Adrenal gland (tissue), 12 donors: ENCODE measurements around the gene DCC. TPM values are rescaled to one million over a fixed set of nuclear protein-coding genes. Genes with fewer than 3 reads are reported as not detected.

ENCODE experiments used
- DNase-seq, 7 donors: peaks; one replicate each; pipeline ENCODE4 v3.0.0-alpha.2; 2019 to 2020
- H3K27ac ChIP-seq, 5 donors: fragments of 200-600 bp; sonication (generic) in 4 of 5; 1 replicate in 3 of 5; 2 replicates in 2 of 5; pipeline versions ENCODE4 v1.5.1 to v1.8.0; 2016 to 2020; ENCODE audit warnings: mild to moderate bottlenecking in 1 of 5
- H3K27me3 ChIP-seq: fragments of 200-600 bp; 2 replicates; pipeline ENCODE4 v1.8.0; 2021
- H3K36me3 ChIP-seq, 2 donors: fragments of 200-600 bp; replicated peaks in 1 of 2; 1 replicate in 1 of 2; 2 replicates in 1 of 2; pipeline versions ENCODE4 v1.5.1 to v1.8.0; 2018 to 2022
- H3K4me1 ChIP-seq, 2 donors: fragments of 200-600 bp; replicated peaks in 1 of 2; 1 replicate in 1 of 2; 2 replicates in 1 of 2; pipeline versions ENCODE4 v1.5.1 to v1.8.0; 2018 to 2021
- H3K4me3 ChIP-seq, 4 donors: fragments of 200-600 bp; sonication (generic) in 3 of 4; one replicate each; pipeline ENCODE4 v1.5.1; 2016 to 2018
- H3K9me3 ChIP-seq, 3 donors: fragments of 200-600 bp; sonication (generic) in 1 of 3; replicated peaks in 1 of 3; 1 replicate in 2 of 3; 2 replicates in 1 of 3; pipeline versions ENCODE4 v1.5.1 to v1.8.0; 2016 to 2021
- CTCF ChIP-seq, 6 experiments: fragments of 450-650 bp in 4 of 6; fragments of 200-600 bp in 2 of 6; sonication (generic) in 1 of 6; IDR thresholded peaks; 1 replicate in 5 of 6; 2 replicates in 1 of 6; pipeline versions ENCODE4 v1.5.1 to v1.8.0; 2016 to 2021; ENCODE audit warnings: antibody characterized with exemption in 6 of 6, mild to moderate bottlenecking in 2 of 6, moderate library complexity in 1 of 6
- POLR2A ChIP-seq, 2 donors: fragments of 450-650 bp; IDR thresholded peaks; one replicate each; pipeline ENCODE4 v1.6.1; 2017; ENCODE audit warnings: antibody characterized with exemption in 2 of 2, mild to moderate bottlenecking in 2 of 2, moderate library complexity in 1 of 2
- WGBS, 4 donors: extraction: QIAGEN DNeasy Blood & Tissue Kit in 2 of 4; methylation state at CpG; one replicate each; pipeline versions ENCODE4 v1.1.5 to v1.1.7; 2013 to 2017; 5-methylcytosine and 5-hydroxymethylcytosine counted together
- intact Hi-C, 2 donors: fragments of 100-400 bp; cut with DNase I; formaldehyde crosslinking; loops; one replicate each; pipeline versions ENCODE4 v1.14.1 to v1.15.0; 2022 to 2023
- polyA plus RNA-seq, 3 donors: library from polyadenylated mRNA; stranded (reverse); fragments of 200-250 nt in 2 of 3; fragments of 350-450 nt in 1 of 3; fragmentation: Illumina TruSeq in 1 of 3; extraction: RNeasy Lipid Tissue Mini Kit (QIAGEN cat#74804) in 1 of 3; gene quantifications; one replicate each; pipeline ENCODE4 v1.2.3, GENCODE V29; 2013 to 2014
- total RNA-seq, 9 donors: library from RNA; depleted of rRNA in 4 of 9; stranded (reverse); fragments of >200 nt in 4 of 9; fragments of 120-200 nt in 1 of 9; fragmentation: NEBNext Ultra II Directional in 1 of 9; extraction: Animal tissue kit (Norgen Biotek cat#: 25700) in 1 of 9; gene quantifications; one replicate each; pipeline versions ENCODE4 v1.1.0 to v1.2.4, GENCODE V29; 2013 to 2023
- donor health status: healthy with polysubstance abuse.
- donor health status: Bipolar disorder and iron deficiency.
- donor health status: DM: yes; HTN: yes; CAD: no.
- donor health status: DM: no; HTN: no; CAD: no.
- donor health status: DM: no; HTN: no; CAD: no.
- donor health status: DM: yes; HTN: yes; CAD: no.

Gene DCC
- total and polyA plus RNA-seq, 12 donors: 0.33 to 3.5 (median 1.1) TPM; not detected in 1

- H3K27ac ChIP-seq: no peak overlapping the region
- DNase-seq: no peak
- TF ChIP-seq POLR2A (IDR thresholded peaks at IDR 0.05): no peak
- no peak for TF ChIP-seq CTCF (IDR thresholded peaks at IDR 0.05)
- no peaks in the 10 kb centered on the region for H3K9me3 ChIP-seq
- WGBS, 4 donors: 57 to 66% (median 61%) methylated on average over 2 of the region's 2 CpGs
- H3K36me3 ChIP-seq: no peaks in the 10 kb centered on the region
- no peaks in the 10 kb centered on the region for H3K27me3 ChIP-seq
- H3K4me3 ChIP-seq: no peak overlapping the region
- intact Hi-C loops: no loop called here
- no peaks in the 10 kb centered on the region for H3K4me1 ChIP-seq
These were observed 411.0 kb downstream of the DCC start for GRCh38 chr18:52750995-52751394.

DNA sequence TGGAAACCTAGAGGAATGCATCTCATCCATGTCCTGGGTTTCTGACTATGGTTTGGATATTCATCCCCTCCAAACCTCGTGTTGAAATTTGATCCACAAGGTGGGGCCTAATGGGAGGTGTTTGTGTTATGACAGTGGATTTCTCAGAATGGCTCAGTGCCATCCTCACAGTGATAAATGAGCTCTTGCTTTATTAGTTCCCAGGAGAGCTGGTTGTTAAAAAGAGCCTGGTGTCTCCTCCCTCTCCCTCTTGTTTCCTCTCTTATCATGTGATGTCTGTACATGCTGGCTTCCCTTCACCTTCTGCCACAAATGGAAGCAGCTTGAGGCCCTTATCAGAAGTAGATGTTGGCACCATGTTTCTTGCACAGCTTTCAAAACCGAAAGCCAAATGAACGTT is 424.3 kb downstream of the DCC start:
- no peaks in the 10 kb centered on the region for H3K4me1 ChIP-seq
- no peaks in the 10 kb centered on the region for H3K36me3 ChIP-seq
- TF ChIP-seq CTCF (IDR thresholded peaks at IDR 0.05): no peak
- no peak for TF ChIP-seq POLR2A (IDR thresholded peaks at IDR 0.05)
- 32 to 45% (median 43%) methylated on average over 3 of the region's 3 CpGs for WGBS, 4 donors
- intact Hi-C loops: no loop called here
- H3K4me3 ChIP-seq: no peak overlapping the region
- no peaks in the 10 kb centered on the region for H3K9me3 ChIP-seq
- no peaks in the 10 kb centered on the region for H3K27me3 ChIP-seq
- no peak overlapping the region for H3K27ac ChIP-seq
- no peak for DNase-seq

DNA sequence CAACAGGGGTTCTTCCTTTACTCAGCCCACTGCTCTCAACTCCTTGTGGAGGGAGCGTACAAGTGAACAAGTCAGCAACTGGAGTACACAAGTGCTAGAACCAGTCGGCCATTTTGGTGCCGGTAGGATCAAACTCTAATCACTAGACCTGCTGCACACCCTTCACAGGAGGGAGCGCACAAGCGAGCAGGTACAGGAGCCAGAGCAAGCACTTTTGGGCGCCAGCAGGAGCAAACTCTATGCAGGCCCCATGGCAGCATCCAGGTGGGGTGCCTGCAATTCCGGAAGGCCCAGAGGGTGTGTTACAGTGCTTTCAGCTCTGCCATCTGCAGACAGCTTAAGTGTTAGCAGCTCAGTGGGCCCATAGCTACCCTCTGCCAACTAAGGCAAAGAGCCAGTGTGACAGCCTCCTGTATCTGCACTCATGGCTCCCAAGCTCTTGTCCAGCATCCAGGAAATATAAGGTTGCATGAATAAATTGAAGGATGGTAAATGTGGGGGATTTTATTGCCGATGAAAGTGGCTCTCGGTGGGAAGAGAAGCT is 426.1 kb downstream of the DCC start:
- no peaks in the 10 kb centered on the region for H3K4me1 ChIP-seq
- no peak for TF ChIP-seq CTCF (IDR thresholded peaks at IDR 0.05)
- no peak for TF ChIP-seq POLR2A (IDR thresholded peaks at IDR 0.05)
- H3K27me3 ChIP-seq: no peaks in the 10 kb centered on the region
- 71 to 79% (median 72%) methylated on average over 7 to 9 of the region's 9 CpGs for WGBS, 4 donors
- no peaks in the 10 kb centered on the region for H3K9me3 ChIP-seq
- H3K36me3 ChIP-seq: no peaks in the 10 kb centered on the region
- intact Hi-C loops: no loop called here
- no peak for DNase-seq
- no peak overlapping the region for H3K27ac ChIP-seq
- H3K4me3 ChIP-seq: no peak overlapping the region

- Histone ChIP-seq H3K4me1 (no peaks in the 10 kb centered on the region), H3K9me3 (no peaks in the 10 kb centered on the region), H3K27ac (no peak overlapping the region), H3K27me3 (no peaks in the 10 kb centered on the region), H3K4me3 (no peak overlapping the region), H3K36me3 (no peaks in the 10 kb centered on the region)
- TF ChIP-seq CTCF (IDR thresholded peaks at IDR 0.05) (no peak), POLR2A (IDR thresholded peaks at IDR 0.05) (no peak)
- no peak for DNase-seq
- 55 to 79% (median 74%) methylated on average over 5 of the region's 5 CpGs for WGBS, 4 donors
- intact Hi-C loops: no loop called here
These were observed 441.1 kb downstream of the DCC start for GRCh38 chr18:52781113-52781512.
